ENCODE data around the gene SORCS2.

DNA sequence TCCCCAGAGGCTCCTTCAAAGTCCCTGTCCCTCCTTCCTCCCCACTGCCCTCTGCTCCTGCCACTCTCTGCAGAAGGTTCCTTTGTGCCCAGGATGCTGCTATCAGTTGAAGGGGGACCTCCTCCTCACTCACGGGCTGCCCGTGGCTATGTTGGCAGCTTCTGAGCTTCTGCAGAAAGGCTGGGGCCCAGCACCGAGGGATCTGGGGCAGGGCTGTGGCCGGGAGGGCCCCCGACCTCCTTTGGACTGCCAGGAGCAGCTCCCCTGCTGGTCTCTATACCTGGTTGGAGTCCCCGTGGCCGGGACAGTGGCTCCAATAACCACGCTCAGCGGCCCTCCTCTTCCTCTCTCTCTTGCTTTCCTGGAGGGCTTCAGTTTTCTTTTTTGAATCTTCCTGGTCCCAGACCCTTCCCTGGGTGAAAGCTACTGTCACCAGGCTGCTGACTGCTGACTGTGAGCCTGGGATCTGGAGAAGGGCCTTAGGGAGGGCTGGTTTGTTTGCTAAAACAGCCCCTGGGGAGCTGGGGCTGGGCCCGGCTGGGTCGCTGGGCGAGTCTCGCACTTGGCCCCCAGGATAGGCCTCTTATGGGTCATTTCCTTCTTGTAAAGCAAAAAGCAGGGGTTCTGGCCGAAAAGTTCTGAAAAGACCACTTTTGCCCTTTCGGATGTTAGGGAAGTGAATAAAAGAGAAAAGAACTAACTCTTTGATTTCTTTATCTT is 46.9 kb downstream of the SORCS2 start:
- TF ChIP-seq, protein P1, sequence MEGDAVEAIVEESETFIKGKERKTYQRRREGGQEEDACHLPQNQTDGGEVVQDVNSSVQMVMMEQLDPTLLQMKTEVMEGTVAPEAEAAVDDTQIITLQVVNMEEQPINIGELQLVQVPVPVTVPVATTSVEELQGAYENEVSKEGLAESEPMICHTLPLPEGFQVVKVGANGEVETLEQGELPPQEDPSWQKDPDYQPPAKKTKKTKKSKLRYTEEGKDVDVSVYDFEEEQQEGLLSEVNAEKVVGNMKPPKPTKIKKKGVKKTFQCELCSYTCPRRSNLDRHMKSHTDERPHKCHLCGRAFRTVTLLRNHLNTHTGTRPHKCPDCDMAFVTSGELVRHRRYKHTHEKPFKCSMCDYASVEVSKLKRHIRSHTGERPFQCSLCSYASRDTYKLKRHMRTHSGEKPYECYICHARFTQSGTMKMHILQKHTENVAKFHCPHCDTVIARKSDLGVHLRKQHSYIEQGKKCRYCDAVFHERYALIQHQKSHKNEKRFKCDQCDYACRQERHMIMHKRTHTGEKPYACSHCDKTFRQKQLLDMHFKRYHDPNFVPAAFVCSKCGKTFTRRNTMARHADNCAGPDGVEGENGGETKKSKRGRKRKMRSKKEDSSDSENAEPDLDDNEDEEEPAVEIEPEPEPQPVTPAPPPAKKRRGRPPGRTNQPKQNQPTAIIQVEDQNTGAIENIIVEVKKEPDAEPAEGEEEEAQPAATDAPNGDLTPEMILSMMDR (conservative IDR thresholded peaks at IDR 0.05; ENCODE audit: low read length), result no peak
- TF ChIP-seq EZH2phosphoT487 (IDR thresholded peaks at IDR 0.05; ENCODE audit: borderline replicate concordance, low read depth, low read length), result no peak

All from OCI-LY7 (cell line).